ENCODE data around the gene BCAR1.

BCAR1 gene

DNA sequence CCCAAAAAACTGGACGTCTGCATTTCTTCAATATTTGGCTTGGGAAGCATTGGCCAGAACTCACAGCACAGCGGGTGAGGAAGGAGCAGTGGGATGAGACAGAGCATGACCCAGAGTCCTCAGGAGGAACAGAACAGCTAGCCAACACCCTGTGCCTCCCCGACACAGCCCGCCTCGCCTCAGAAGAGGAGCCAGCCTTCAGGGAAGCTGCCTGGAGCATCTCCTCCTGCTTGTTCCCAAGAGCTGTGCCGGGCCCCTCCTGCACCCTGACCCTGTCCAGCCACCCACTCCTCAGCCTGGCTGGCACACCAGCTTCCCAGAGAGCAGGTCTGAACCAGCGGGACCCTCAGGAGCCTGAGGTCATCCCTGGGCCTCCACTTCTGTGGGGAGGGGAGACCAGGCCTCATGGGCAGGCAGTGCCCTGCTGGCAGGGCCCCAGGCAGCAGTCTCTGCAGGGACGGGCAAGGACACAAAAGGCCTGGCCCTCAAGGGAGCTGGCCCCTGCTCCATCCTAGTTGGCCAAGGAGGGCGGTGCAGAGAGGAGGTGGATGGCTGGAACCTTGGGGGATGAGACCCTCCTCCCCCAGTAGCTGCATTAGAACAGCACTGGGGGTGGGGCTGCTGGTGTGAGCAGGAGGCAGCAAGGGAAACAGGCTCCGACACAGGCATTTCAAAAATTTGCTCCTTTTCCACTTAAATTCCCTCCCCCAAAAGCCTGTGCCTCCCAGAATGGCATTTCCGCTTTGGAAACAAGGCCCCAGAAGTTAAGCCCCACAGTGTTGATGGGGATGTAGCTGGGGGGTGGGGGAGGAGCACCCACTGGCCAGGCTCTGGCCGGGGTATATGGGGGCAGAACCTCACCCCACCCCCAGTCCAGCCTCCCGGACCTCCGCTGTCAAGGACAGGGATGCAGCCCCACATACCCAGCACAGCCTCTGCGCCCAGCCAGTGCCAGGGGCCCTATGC lies 1.8 kb upstream of the BCAR1 start:
- Mint-ChIP-seq H3K27me3 (ENCODE audit: low read depth) (no peaks in the 10 kb centered on the region), H3K9me3 (no peaks in the 10 kb centered on the region), H3K36me3 (ENCODE audit: low read depth) (no peaks in the 10 kb centered on the region), H3K4me1 (peaks cover 53% of the 10 kb centered on the region), H3K4me3 (peak overlapping the region; percentile 40 to 73 (median 71)), H3K27ac (peak overlapping the region; percentile 74 to 86 (median 77))
- TF ChIP-seq, protein P1, sequence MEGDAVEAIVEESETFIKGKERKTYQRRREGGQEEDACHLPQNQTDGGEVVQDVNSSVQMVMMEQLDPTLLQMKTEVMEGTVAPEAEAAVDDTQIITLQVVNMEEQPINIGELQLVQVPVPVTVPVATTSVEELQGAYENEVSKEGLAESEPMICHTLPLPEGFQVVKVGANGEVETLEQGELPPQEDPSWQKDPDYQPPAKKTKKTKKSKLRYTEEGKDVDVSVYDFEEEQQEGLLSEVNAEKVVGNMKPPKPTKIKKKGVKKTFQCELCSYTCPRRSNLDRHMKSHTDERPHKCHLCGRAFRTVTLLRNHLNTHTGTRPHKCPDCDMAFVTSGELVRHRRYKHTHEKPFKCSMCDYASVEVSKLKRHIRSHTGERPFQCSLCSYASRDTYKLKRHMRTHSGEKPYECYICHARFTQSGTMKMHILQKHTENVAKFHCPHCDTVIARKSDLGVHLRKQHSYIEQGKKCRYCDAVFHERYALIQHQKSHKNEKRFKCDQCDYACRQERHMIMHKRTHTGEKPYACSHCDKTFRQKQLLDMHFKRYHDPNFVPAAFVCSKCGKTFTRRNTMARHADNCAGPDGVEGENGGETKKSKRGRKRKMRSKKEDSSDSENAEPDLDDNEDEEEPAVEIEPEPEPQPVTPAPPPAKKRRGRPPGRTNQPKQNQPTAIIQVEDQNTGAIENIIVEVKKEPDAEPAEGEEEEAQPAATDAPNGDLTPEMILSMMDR (IDR thresholded peaks at IDR 0.05; ENCODE audit: unreplicated experiment in 3 of 3): no peak

DNA sequence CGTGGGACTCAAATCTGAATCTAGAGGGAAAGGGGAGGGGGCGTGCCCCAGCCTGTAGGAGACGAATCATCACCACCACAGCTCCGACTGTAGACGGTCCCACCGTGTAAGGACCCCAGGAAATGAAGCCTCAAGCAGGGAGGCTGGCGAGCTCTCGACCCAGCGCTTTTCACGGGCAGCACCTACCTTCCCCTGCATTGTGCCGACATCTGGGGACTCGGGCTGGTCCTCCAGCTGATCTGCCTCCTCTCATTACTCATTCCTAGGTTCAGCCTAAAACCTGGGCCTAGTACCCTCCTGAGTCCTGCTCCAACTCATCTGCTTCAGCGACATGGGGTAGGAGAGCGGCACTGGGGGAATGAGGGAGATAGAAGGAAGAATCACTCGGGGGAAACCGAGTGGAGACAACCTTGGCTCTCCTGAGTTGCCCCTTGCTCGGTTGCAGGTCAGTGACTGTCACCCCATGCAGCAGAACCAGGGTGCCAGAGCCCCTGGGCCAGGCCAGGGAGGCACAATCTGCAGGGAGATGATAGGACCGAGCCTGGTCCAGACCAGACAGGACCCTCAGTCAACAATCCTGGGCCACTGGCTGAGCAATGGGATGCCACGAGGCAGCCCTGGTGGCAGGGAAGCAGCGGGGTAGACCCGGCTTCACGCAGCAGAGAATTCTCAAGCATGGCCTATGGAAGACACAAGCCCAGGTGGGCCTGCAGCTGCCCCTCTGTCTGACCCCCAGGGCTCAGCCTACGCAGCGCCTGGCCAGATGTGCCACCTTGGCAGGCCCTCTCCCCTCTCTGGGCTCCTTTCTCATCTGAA lies 833 bp upstream of the BCAR1 start:
- Mint-ChIP-seq H3K27me3 (ENCODE audit: low read depth) (no peaks in the 10 kb centered on the region), H3K4me1 (peaks cover 51% of the 10 kb centered on the region), H3K4me3 (peak overlapping the region; percentile 79 to 86 (median 84)), H3K36me3 (ENCODE audit: low read depth) (no peaks in the 10 kb centered on the region), H3K9me3 (no peaks in the 10 kb centered on the region), H3K27ac (peak overlapping the region; percentile 86 to 94 (median 90))
- TF ChIP-seq, protein P1 (IDR thresholded peaks at IDR 0.05; ENCODE audit: unreplicated experiment in 3 of 3): no peak

DNA sequence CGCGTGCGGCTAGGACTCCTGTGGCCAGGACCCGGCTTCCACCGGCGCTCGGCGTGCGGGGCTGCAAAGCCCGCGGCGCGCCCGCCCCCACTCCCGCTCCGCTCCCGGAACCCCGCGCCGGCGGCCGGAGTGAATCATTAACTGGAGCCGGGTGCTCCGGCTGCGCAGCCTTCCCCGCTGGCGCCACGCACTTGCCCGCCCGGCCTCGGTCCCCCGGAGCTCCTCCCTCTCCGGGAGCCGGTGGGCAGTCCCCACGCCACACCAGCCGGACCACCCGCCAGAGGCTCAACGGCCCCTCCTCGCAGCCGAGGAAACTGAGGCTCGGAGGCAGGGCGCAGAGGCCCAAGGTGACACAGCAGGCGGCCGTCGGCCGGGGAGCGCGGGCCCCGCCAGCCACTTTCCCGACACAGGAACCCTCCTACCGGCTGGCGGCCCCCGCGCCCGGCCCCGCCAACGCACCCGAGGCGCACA lies 580 bp downstream of the BCAR1 start:
- Mint-ChIP-seq H3K4me1 (peaks cover 59% of the 10 kb centered on the region), H3K27me3 (ENCODE audit: low read depth) (no peaks in the 10 kb centered on the region), H3K36me3 (ENCODE audit: low read depth) (no peaks in the 10 kb centered on the region), H3K27ac (peak overlapping the region in 2 of 3 experiments; percentile 71 to 73), H3K9me3 (no peaks in the 10 kb centered on the region), H3K4me3 (peak overlapping the region; percentile 85 to 89 (median 86))
- TF ChIP-seq, protein P1 (IDR thresholded peaks at IDR 0.05; ENCODE audit: unreplicated experiment in 3 of 3): no peak

DNA sequence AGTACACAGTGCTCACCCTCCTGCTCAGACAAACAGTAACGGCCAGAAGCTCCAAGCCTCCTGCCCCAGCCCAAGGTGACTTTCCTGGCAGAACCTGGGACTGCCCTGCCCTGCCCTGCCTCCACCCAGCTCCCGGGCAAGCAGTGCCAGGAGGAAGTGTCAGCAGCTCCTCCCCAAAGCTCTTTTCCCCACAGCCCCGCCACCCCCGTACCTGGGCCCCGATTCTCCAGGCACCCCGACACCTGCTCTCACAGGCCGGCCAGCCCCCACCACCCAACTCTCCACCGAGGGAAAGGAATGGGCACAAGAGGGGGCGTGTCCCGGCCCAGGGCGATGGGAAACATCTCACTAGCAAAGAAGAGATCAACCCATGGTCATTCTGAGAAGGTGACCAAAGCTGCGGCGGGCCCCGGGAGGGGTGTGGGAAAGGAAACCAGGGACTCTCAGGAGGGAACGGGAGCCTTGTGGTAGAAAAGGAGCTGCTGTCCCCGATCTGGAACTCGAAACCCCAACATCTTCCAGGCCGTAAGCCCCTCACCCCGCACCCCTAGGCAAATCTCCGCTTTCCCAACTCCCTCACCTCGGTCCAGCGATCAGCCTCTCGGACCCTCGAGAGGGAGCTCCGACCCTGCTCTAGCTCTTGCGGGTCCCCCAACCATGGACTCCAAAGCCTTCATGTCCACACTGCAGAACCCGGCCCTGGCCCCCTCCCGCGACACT lies 1.2 kb downstream of the BCAR1 start:
- Mint-ChIP-seq H3K9me3 (no peaks in the 10 kb centered on the region), H3K4me3 (peak overlapping the region; percentile 85 to 89 (median 86)), H3K4me1 (peaks cover 62% of the 10 kb centered on the region), H3K27ac (peak overlapping the region; percentile 37 to 73 (median 71)), H3K27me3 (ENCODE audit: low read depth) (no peaks in the 10 kb centered on the region), H3K36me3 (ENCODE audit: low read depth) (no peaks in the 10 kb centered on the region)
- TF ChIP-seq, protein P1 (IDR thresholded peaks at IDR 0.05; ENCODE audit: unreplicated experiment in 3 of 3): no peak

DNA sequence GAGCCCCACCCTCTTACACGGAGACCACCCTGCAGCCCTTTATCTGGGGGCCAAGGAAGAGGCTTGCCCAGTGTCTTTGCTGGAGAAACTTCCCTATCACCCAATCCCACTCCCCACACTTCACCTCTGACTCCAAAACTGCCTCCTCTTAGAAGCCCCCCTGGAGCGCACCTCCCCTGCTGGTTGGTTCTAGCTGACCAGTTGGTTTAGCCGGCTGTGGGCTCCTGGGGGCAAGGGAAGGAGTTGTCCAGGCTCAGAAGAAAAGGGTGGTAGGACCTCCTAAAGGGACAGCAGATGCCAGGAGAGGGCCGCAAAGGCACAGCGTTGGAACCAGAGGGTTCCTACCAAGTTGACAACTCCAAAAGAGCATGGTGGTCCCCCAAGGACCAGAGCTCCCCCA lies 2.0 kb downstream of the BCAR1 start:
- Mint-ChIP-seq H3K4me3 (peak overlapping the region; percentile 85 to 89 (median 86)), H3K27me3 (ENCODE audit: low read depth) (no peaks in the 10 kb centered on the region), H3K9me3 (no peaks in the 10 kb centered on the region), H3K4me1 (peaks cover 61% of the 10 kb centered on the region), H3K36me3 (ENCODE audit: low read depth) (no peaks in the 10 kb centered on the region), H3K27ac (peak overlapping the region in 2 of 3 experiments; percentile 13 to 86)
- TF ChIP-seq, protein P1 (IDR thresholded peaks at IDR 0.05; ENCODE audit: unreplicated experiment in 3 of 3): no peak
